Measurements from ENCODE around the gene SNX18. TPM values are rescaled to one million over a fixed set of nuclear protein-coding genes. Genes with fewer than 3 reads are reported as not detected.

SNX18 gene
- total RNA-seq, 2 experiments from 2014 or later: 6.3 to 14.6 TPM

GRCh38 chr5:54580997-54581811, 63.6 kb downstream of the SNX18 start:
- Histone ChIP-seq H3K36me3 (ENCODE audit: insufficient read depth, low read length) (no peaks in the 10 kb centered on the region), H3K4me3 (ENCODE audit: low read depth, low read length, poor library complexity, severe bottlenecking) (no peak overlapping the region), H3K9me2 (ENCODE audit: insufficient read depth, low read length) (no peaks in the 10 kb centered on the region), H2AFZ (ENCODE audit: low read length) (0 out of 2 replicates have a peak overlapping the region, but pooled peaks have one; percentile 6), H3K79me2 (ENCODE audit: insufficient read depth, low read depth, low read length) (no peaks in the 10 kb centered on the region), H3K9me3 (ENCODE audit: low read length) (no peaks in the 10 kb centered on the region), H3K4me1 (ENCODE audit: insufficient read depth, low read length, poor library complexity, severe bottlenecking) (no peaks in the 10 kb centered on the region), H4K20me1 (ENCODE audit: insufficient read depth, low read length) (no peaks in the 10 kb centered on the region), H3K4me2 (ENCODE audit: low read length) (no peak overlapping the region), H3K27ac (ENCODE audit: low read depth, low read length, poor library complexity, severe bottlenecking) (no peak overlapping the region)
- TF ChIP-seq EZH2phosphoT487 (IDR thresholded peaks at IDR 0.05; ENCODE audit: borderline replicate concordance, low read depth, low read length): no peak
- TF ChIP-seq CTCF (conservative IDR thresholded peaks at IDR 0.05; ENCODE audit: low read length): no peak
- BruUV-seq (replicated peaks): no TSS peak
- POLR2A ChIA-PET: no interaction called here
- intact Hi-C loops (cut with micrococcal nuclease; ENCODE audit: unreplicated experiment): no loop called here
- CTCF ChIA-PET (ENCODE audit: unreplicated experiment): no interaction called here
- DNase-seq (ENCODE audit: low spot score): no peak

DNA sequence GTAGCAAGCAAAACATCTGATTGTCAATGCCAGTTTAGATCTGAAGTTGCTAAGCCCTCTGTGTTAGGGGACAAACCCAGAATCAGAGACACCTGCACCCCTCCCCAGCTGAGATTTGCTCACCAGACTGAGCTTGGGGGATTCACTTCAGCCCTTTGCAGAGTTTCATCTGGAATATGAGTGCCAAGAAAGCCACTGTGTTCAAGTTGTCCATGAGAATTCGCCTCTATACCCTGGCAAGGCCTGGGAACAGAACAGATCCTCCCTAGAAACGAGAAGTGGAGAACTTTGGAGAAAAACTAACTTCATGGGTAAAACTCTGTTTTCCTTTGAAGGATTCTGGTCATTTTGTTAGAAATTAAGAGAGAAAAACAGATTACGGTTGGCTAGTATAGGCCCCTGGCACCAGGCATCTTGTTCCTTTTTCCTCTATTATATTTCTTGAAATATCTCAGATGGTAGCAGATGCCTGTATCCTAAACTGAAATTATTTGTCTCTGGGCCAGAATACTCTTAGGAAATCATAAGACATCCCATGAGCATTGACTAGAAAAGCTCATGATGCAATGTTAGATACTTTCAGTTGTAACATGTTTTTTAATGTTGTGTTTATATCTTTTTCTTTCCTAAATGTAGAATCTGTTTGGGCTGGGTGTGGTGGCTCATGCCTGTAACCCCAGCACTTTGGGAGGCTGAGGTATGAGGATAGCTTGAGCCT, 64.4 kb downstream of the SNX18 start:
- ChIA-PET CTCF (ENCODE audit: unreplicated experiment) (no interaction called here), POLR2A (no interaction called here)
- no peaks in the 10 kb centered on the region for H3K9me2 ChIP-seq (ENCODE audit: insufficient read depth, low read length)
- DNase-seq (ENCODE audit: low spot score): no peak
- H3K4me3 ChIP-seq (ENCODE audit: low read depth, low read length, poor library complexity, severe bottlenecking): no peak overlapping the region
- no peak overlapping the region for H3K4me2 ChIP-seq (ENCODE audit: low read length)
- no peak overlapping the region for H3K27ac ChIP-seq (ENCODE audit: low read depth, low read length, poor library complexity, severe bottlenecking)
- no peaks in the 10 kb centered on the region for H4K20me1 ChIP-seq (ENCODE audit: insufficient read depth, low read length)
- intact Hi-C loops (cut with micrococcal nuclease; ENCODE audit: unreplicated experiment): no loop called here
- H3K36me3 ChIP-seq (ENCODE audit: insufficient read depth, low read length): no peaks in the 10 kb centered on the region
- no peaks in the 10 kb centered on the region for H3K9me3 ChIP-seq (ENCODE audit: low read length)
- 0 out of 2 replicates have a peak overlapping the region, but pooled peaks have one; percentile 6 for H2AFZ ChIP-seq (ENCODE audit: low read length)
- no peaks in the 10 kb centered on the region for H3K4me1 ChIP-seq (ENCODE audit: insufficient read depth, low read length, poor library complexity, severe bottlenecking)
- H3K79me2 ChIP-seq (ENCODE audit: insufficient read depth, low read depth, low read length): no peaks in the 10 kb centered on the region
- BruUV-seq (replicated peaks): no TSS peak
- TF ChIP-seq EZH2phosphoT487 (IDR thresholded peaks at IDR 0.05; ENCODE audit: borderline replicate concordance, low read depth, low read length): no peak
- TF ChIP-seq CTCF (conservative IDR thresholded peaks at IDR 0.05; ENCODE audit: low read length): no peak

GRCh38 chr5:54586336-54586735, 68.8 kb downstream of the SNX18 start:
- Histone ChIP-seq H4K20me1 (ENCODE audit: insufficient read depth, low read length) (no peaks in the 10 kb centered on the region), H3K9me3 (ENCODE audit: low read length) (no peaks in the 10 kb centered on the region), H3K9me2 (ENCODE audit: insufficient read depth, low read length) (no peaks in the 10 kb centered on the region), H3K27ac (ENCODE audit: low read depth, low read length, poor library complexity, severe bottlenecking) (no peak overlapping the region), H2AFZ (ENCODE audit: low read length) (no peak overlapping the region), H3K4me2 (ENCODE audit: low read length) (no peak overlapping the region), H3K79me2 (ENCODE audit: insufficient read depth, low read depth, low read length) (no peaks in the 10 kb centered on the region), H3K4me1 (ENCODE audit: insufficient read depth, low read length, poor library complexity, severe bottlenecking) (no peaks in the 10 kb centered on the region), H3K4me3 (ENCODE audit: low read depth, low read length, poor library complexity, severe bottlenecking) (no peak overlapping the region), H3K36me3 (ENCODE audit: insufficient read depth, low read length) (no peaks in the 10 kb centered on the region)
- intact Hi-C loops (cut with micrococcal nuclease; ENCODE audit: unreplicated experiment): no loop called here
- TF ChIP-seq CTCF (conservative IDR thresholded peaks at IDR 0.05; ENCODE audit: low read length) (no peak), EZH2phosphoT487 (IDR thresholded peaks at IDR 0.05; ENCODE audit: borderline replicate concordance, low read depth, low read length) (no peak)
- no peak for DNase-seq (ENCODE audit: low spot score)
- no TSS peak for BruUV-seq (replicated peaks)
- POLR2A ChIA-PET: no interaction called here
- CTCF ChIA-PET (ENCODE audit: unreplicated experiment): no interaction called here
